GM19240 (cell line): ENCODE measurements around the gene GCH1.
"Not testable (repeated sequence)": the region's sequence is repeated elsewhere in the genome, so short reads cannot be mapped to it uniquely, and the experiment has no call there.

ENCODE experiments used
- DNase-seq: peaks from one replicate; pipeline ENCODE4 v3.0.0; 2011; ENCODE audit warnings: low spot score; ENCODE audit not compliant: insufficient read length

GCH1 gene

GRCh38 chr14:54870154-54871090, 32.2 kb downstream of the GCH1 start:
- not testable (repeated sequence) for DNase-seq

- no peak for DNase-seq
Observed at GRCh38 chr14:54867011-54867410, 35.6 kb downstream of the GCH1 start.

- no peak for DNase-seq
Observed at GRCh38 chr14:54866588-54866987, 36.0 kb downstream of the GCH1 start.

GRCh38 chr14:54864526-54864925, 38.1 kb downstream of the GCH1 start:
- no peak for DNase-seq

GRCh38 chr14:54857830-54858269, 44.8 kb downstream of the GCH1 start:
- peak; percentile 32 for DNase-seq

- no peak for DNase-seq
Observed at GRCh38 chr14:54856152-54856551, 46.5 kb downstream of the GCH1 start.

GRCh38 chr14:54854181-54854580, 48.4 kb downstream of the GCH1 start:
- no peak for DNase-seq

GRCh38 chr14:54853339-54853738, 49.3 kb downstream of the GCH1 start:
- DNase-seq = no peak

GRCh38 chr14:54852215-54852614, 50.4 kb downstream of the GCH1 start:
- no peak for DNase-seq

- DNase-seq = no peak
Observed at GRCh38 chr14:54848910-54849309, 53.7 kb downstream of the GCH1 start.

GRCh38 chr14:54845641-54846040, 57.0 kb downstream of the GCH1 start:
- no peak for DNase-seq

- DNase-seq = no peak
Observed at GRCh38 chr14:54844479-54844878, 58.1 kb downstream of the GCH1 start.

GRCh38 chr14:54840798-54841197, 61.8 kb downstream of the GCH1 start:
- DNase-seq = no peak

- no peak for DNase-seq
Observed at GRCh38 chr14:54840336-54840735, 62.3 kb downstream of the GCH1 start.

GRCh38 chr14:54839701-54840119, 62.9 kb downstream of the GCH1 start:
- no peak for DNase-seq

GRCh38 chr14:54838931-54839512, 63.6 kb downstream of the GCH1 start:
- DNase-seq = no peak

GRCh38 chr14:54837508-54838149, 65.0 kb downstream of the GCH1 start:
- DNase-seq = no peak

- DNase-seq = no peak
Observed at GRCh38 chr14:54836231-54836630, 66.4 kb downstream of the GCH1 start.

- DNase-seq = no peak
Observed at GRCh38 chr14:54834727-54835126, 67.9 kb downstream of the GCH1 start.

- DNase-seq = no peak
Observed at GRCh38 chr14:54834081-54834480, 68.5 kb downstream of the GCH1 start.

GRCh38 chr14:54830650-54831049, 72.0 kb downstream of the GCH1 start:
- no peak for DNase-seq
